K562 (cell line): ENCODE results near the gene ZSCAN12. TPM values are rescaled to one million over a fixed set of nuclear protein-coding genes. Genes with fewer than 3 reads are reported as not detected.

ENCODE experiments used
- ATAC-seq: fragments of 200-7000 bp; cut with Tn5 transposase; 3 replicates; pipeline ENCODE4 v1.9.1; 2020; ENCODE audit warnings: moderate library complexity
- BruUV-seq: library from RNA; stranded (reverse); fragments of 400-500 nt; replicated peaks from 2 replicates; lab custom pipeline; 2021; lab: Mats Ljungman, UMichigan
- CTCF ChIA-PET: fragments of 300-600 bp; formaldehyde crosslinking; extraction: SDS; loops from one replicate; lab custom pipeline; 2021; ENCODE audit warnings: low intra/inter-chr PET ratio; lab: Yijun Ruan, JAX
- POLR2A ChIA-PET: fragments of 300-600, 350-650 bp; sonication (Branson Sonifier 250); formaldehyde crosslinking; extraction: SDS; loops from one replicate; lab custom pipeline; 2021; ENCODE audit warnings: antibody characterized with exemption, inconsistent platforms; lab: Yijun Ruan, JAX
- DNase-seq, 4 experiments: peaks; one replicate each; pipeline versions ENCODE4 v3.0.0 to v3.0.0-alpha.2; 2011 to 2018; ENCODE audit warnings: low spot score in 3 of 4, mixed read lengths in 3 of 4; ENCODE audit errors: extremely low read depth in 1 of 4
- FAIRE-seq: peaks from 2 replicates; lab custom pipeline; 2011; peaks lifted over from hg19 to GRCh38; lab: Jason Lieb, UNC
- H2AFZ ChIP-seq: 2 replicates; pipeline ENCODE4 v1.6.0; 2011; ENCODE audit warnings: low read depth, low read length, control low read depth, inconsistent platforms
- H3K27ac ChIP-seq: fragments of 200-600 bp; 3 replicates; pipeline ENCODE4 v1.8.0; 2011; ENCODE audit warnings: low read depth, mild to moderate bottlenecking, control low read depth, inconsistent platforms, low read length, moderate library complexity, mixed read lengths; ENCODE audit errors: extremely low read depth
- H3K27me3 ChIP-seq, 2 experiments: fragments of 300-600 bp in 1 of 2; 2 replicates in 1 of 2; 3 replicates in 1 of 2; pipeline versions ENCODE4 v1.6.0 to v1.8.0; 2011; ENCODE audit warnings: inconsistent platforms in 2 of 2, low read length in 2 of 2, mild to moderate bottlenecking in 1 of 2, mixed read lengths in 1 of 2, moderate library complexity in 1 of 2; ENCODE audit not compliant: control insufficient read depth in 2 of 2, insufficient read depth in 2 of 2
- H3K36me3 ChIP-seq: fragments of 300-600 bp; 3 replicates; pipeline ENCODE4 v1.8.0; 2011; ENCODE audit warnings: mild to moderate bottlenecking, low read length, inconsistent platforms; ENCODE audit not compliant: control insufficient read depth, insufficient read depth
- H3K4me1 ChIP-seq, 2 experiments: fragments of 200-600 bp in 1 of 2; replicated peaks in 1 of 2; 2 replicates in 1 of 2; 3 replicates in 1 of 2; pipeline versions ENCODE4 v1.5.1 to v1.8.0; 2011; ENCODE audit warnings: inconsistent platforms in 2 of 2, low read length in 2 of 2, mild to moderate bottlenecking in 1 of 2, mixed read lengths in 1 of 2, moderate library complexity in 1 of 2; ENCODE audit not compliant: control insufficient read depth in 2 of 2, insufficient read depth in 2 of 2
- H3K4me2 ChIP-seq: 2 replicates; pipeline ENCODE4 v1.6.1; 2011; ENCODE audit warnings: low read length, control low read depth, inconsistent platforms, mixed read lengths; ENCODE audit not compliant: insufficient read depth
- H3K4me3 ChIP-seq: fragments of 200-600 bp; sonication (generic), shearing (Covaris generic); 2 replicates; pipeline ENCODE4 v1.5.1; 2016; ENCODE audit warnings: control low read depth, inconsistent platforms
- H3K79me2 ChIP-seq: fragments of 200-600 bp; 3 replicates; pipeline ENCODE4 v1.8.0; 2011; ENCODE audit warnings: low read length, inconsistent platforms; ENCODE audit not compliant: control insufficient read depth, insufficient read depth
- H3K9ac ChIP-seq, 2 experiments: 2 replicates each; pipeline versions ENCODE4 v1.6.0 to v1.6.1; 2011; ENCODE audit warnings: low read depth in 2 of 2, low read length in 2 of 2, control low read depth in 1 of 2, inconsistent platforms in 1 of 2, mild to moderate bottlenecking in 1 of 2, mixed read lengths in 1 of 2; ENCODE audit not compliant: insufficient read depth in 1 of 2
- H3K9me1 ChIP-seq: one replicate; pipeline ENCODE4 v1.6.0; 2011; ENCODE audit warnings: inconsistent platforms, mild to moderate bottlenecking, low read length, moderate library complexity; ENCODE audit not compliant: control insufficient read depth, insufficient read depth
- H3K9me3 ChIP-seq: replicated peaks from 2 replicates; pipeline ENCODE4 v1.5.1; 2011; ENCODE audit warnings: low read depth, low read length, inconsistent platforms; ENCODE audit not compliant: control insufficient read depth, insufficient read depth
- H4K20me1 ChIP-seq: replicated peaks from 2 replicates; pipeline ENCODE4 v1.6.1; 2011; ENCODE audit warnings: low read length, inconsistent platforms, mixed read lengths; ENCODE audit not compliant: control insufficient read depth, insufficient read depth
- CEBPG ChIP-seq, 3 experiments: fragments of 200-800 bp in 1 of 3; sonication (Bioruptor generic) in 1 of 3; sonication (generic) in 1 of 3; formaldehyde crosslinking in 1 of 3; IDR thresholded peaks in 2 of 3; conservative IDR thresholded peaks in 1 of 3; 2 replicates each; pipeline versions ENCODE4 v1.6.1 to v1.8.0; 2016 to 2022; ENCODE audit warnings: missing compliant biosample characterization in 2 of 3, missing genetic modification characterization in 2 of 3, mild to moderate bottlenecking in 1 of 3, missing genetic modification reagents in 1 of 3
- HSF4 ChIP-seq: fragments of 250-450 bp; sonication (Bioruptor Pico); IDR thresholded peaks from 2 replicates; pipeline ENCODE4 v2.1.2; 2022; ENCODE audit warnings: mild to moderate bottlenecking, moderate library complexity, borderline replicate concordance
- RNF219 ChIP-seq: fragments of 250-450 bp; sonication (Bioruptor Pico); IDR thresholded peaks from 2 replicates; pipeline ENCODE4 v1.5.0; 2022; ENCODE audit warnings: mild to moderate bottlenecking
- SETDB1 ChIP-seq: IDR thresholded peaks from one replicate; pipeline ENCODE4 v1.6.1; 2012; ENCODE audit warnings: low read length, control low read depth, inconsistent platforms
- WGBS: fragments of 100-300 bp; shearing (Covaris generic); methylation state at CpG from one replicate; pipeline ENCODE4 v1.1.6; 2016; ENCODE audit warnings: low coverage, mixed read lengths; ENCODE audit not compliant: insufficient coverage; ENCODE audit errors: missing lambda C conversion rate; 5-methylcytosine and 5-hydroxymethylcytosine counted together
- in situ Hi-C: fragments of 300-500 bp; cut with MboI; formaldehyde crosslinking; loops from 4 replicates; pipeline ENCODE4 v1.15.0; 2018; ENCODE audit warnings: inconsistent platforms, mixed read lengths
- intact Hi-C: fragments of 100-400 bp; cut with micrococcal nuclease; formaldehyde crosslinking; loops from 2 replicates; pipeline ENCODE4 v1.14.2; 2022
- polyA plus RNA-seq, 8 experiments: library from polyadenylated mRNA; depleted of rRNA in 4 of 8; stranded (reverse) in 5 of 8; unstranded in 3 of 8; fragments of >200 nt; fragmentation: Nextera tagmentation in 2 of 8; fragmentation: Illumina TruSeq in 1 of 8; extraction: Ambion mirVana in 2 of 8; extraction: Trizol in 1 of 8; gene quantifications; 2 replicates each; pipeline versions ENCODE4 v1.2.1 to v1.2.3, GENCODE V29; 2011 to 2014; ENCODE audit warnings: inconsistent platforms in 1 of 8, missing spikeins in 1 of 8
- total RNA-seq, 7 experiments: library from RNA; depleted of rRNA in 6 of 7; stranded (reverse); fragments of >200 nt in 6 of 7; fragmentation: Illumina TruSeq in 2 of 7; extraction: Trizol in 2 of 7; gene quantifications; 2 replicates each; pipeline versions ENCODE4 v1.2.1 to v1.2.3, GENCODE V29; 2011 to 2021; ENCODE audit warnings: low replicate concordance in 1 of 7
- TF ChIP-seq, protein P1 (sequence below): fragments of 450-650 bp; IDR thresholded peaks from 2 replicates; pipeline ENCODE4 v1.6.1; 2016; ENCODE audit warnings: mild to moderate bottlenecking, moderate library complexity

Gene ZSCAN12
- total and polyA plus RNA-seq, 9 of the 15 experiments (the other 6 are each of a cell fraction or from before 2014, with no cell fraction given), result 2.5 to 19.6 (median 12.5) TPM

GRCh38 chr6:28401172-28401571 is 1.6 kb upstream of the ZSCAN12 start:
- 3% methylated on average over 1 of the region's 1 CpG for WGBS
- no peaks in the 10 kb centered on the region for H3K9me3 ChIP-seq
- H3K27me3 ChIP-seq, result no peaks in the 10 kb centered on the region
- ATAC-seq (no peak), DNase-seq (peak in 1 of 4 experiments; percentile 43), FAIRE-seq (no peak)
- ChIA-PET POLR2A (interaction anchor here (1.0 kb wide), 1 partner anchor 591 kb away, joined by 3 read pairs; a partner anchor contains a TSS), CTCF (no interaction called here)
- no peak overlapping the region for H3K27ac ChIP-seq
- peaks cover 21 to 33% of the 10 kb centered on the region in 2 experiments for H3K4me1 ChIP-seq
- H3K9me1 ChIP-seq, result no peaks in the 10 kb centered on the region
- H3K36me3 ChIP-seq, result peaks cover 21% of the 10 kb centered on the region
- no peak overlapping the region for H3K4me3 ChIP-seq
- intact Hi-C loops, result loop anchor here (2.0 kb wide), 1 partner anchor 142 kb away; no protein-coding TSS in a partner anchor
- BruUV-seq, result no TSS peak
- in situ Hi-C loops, result no loop called here
- peaks cover 41% of the 10 kb centered on the region for H3K79me2 ChIP-seq
- no peak overlapping the region for H3K4me2 ChIP-seq
- H4K20me1 ChIP-seq, result no peaks in the 10 kb centered on the region
- H3K9ac ChIP-seq, result no peak overlapping the region
- peak overlapping the region; percentile 7; the same call in 1 of the 2 replicates for H2AFZ ChIP-seq
- TF ChIP-seq RNF219 (CRISPR knock-in tag) (no peak), SETDB1 (no peak), CEBPG (CRISPR knock-in tag; IDR thresholded peaks at IDR 0.05) (no peak), CEBPG (tag; conservative IDR thresholded peaks at IDR 0.05 in 1 of 2, IDR thresholded peaks at IDR 0.05 in 1 of 2) (0 out of 4 replicates have a peak, but pooled peaks of 1 of the 2 experiments have one; percentile 4), HSF4 (no peak)
- TF ChIP-seq, protein P1, sequence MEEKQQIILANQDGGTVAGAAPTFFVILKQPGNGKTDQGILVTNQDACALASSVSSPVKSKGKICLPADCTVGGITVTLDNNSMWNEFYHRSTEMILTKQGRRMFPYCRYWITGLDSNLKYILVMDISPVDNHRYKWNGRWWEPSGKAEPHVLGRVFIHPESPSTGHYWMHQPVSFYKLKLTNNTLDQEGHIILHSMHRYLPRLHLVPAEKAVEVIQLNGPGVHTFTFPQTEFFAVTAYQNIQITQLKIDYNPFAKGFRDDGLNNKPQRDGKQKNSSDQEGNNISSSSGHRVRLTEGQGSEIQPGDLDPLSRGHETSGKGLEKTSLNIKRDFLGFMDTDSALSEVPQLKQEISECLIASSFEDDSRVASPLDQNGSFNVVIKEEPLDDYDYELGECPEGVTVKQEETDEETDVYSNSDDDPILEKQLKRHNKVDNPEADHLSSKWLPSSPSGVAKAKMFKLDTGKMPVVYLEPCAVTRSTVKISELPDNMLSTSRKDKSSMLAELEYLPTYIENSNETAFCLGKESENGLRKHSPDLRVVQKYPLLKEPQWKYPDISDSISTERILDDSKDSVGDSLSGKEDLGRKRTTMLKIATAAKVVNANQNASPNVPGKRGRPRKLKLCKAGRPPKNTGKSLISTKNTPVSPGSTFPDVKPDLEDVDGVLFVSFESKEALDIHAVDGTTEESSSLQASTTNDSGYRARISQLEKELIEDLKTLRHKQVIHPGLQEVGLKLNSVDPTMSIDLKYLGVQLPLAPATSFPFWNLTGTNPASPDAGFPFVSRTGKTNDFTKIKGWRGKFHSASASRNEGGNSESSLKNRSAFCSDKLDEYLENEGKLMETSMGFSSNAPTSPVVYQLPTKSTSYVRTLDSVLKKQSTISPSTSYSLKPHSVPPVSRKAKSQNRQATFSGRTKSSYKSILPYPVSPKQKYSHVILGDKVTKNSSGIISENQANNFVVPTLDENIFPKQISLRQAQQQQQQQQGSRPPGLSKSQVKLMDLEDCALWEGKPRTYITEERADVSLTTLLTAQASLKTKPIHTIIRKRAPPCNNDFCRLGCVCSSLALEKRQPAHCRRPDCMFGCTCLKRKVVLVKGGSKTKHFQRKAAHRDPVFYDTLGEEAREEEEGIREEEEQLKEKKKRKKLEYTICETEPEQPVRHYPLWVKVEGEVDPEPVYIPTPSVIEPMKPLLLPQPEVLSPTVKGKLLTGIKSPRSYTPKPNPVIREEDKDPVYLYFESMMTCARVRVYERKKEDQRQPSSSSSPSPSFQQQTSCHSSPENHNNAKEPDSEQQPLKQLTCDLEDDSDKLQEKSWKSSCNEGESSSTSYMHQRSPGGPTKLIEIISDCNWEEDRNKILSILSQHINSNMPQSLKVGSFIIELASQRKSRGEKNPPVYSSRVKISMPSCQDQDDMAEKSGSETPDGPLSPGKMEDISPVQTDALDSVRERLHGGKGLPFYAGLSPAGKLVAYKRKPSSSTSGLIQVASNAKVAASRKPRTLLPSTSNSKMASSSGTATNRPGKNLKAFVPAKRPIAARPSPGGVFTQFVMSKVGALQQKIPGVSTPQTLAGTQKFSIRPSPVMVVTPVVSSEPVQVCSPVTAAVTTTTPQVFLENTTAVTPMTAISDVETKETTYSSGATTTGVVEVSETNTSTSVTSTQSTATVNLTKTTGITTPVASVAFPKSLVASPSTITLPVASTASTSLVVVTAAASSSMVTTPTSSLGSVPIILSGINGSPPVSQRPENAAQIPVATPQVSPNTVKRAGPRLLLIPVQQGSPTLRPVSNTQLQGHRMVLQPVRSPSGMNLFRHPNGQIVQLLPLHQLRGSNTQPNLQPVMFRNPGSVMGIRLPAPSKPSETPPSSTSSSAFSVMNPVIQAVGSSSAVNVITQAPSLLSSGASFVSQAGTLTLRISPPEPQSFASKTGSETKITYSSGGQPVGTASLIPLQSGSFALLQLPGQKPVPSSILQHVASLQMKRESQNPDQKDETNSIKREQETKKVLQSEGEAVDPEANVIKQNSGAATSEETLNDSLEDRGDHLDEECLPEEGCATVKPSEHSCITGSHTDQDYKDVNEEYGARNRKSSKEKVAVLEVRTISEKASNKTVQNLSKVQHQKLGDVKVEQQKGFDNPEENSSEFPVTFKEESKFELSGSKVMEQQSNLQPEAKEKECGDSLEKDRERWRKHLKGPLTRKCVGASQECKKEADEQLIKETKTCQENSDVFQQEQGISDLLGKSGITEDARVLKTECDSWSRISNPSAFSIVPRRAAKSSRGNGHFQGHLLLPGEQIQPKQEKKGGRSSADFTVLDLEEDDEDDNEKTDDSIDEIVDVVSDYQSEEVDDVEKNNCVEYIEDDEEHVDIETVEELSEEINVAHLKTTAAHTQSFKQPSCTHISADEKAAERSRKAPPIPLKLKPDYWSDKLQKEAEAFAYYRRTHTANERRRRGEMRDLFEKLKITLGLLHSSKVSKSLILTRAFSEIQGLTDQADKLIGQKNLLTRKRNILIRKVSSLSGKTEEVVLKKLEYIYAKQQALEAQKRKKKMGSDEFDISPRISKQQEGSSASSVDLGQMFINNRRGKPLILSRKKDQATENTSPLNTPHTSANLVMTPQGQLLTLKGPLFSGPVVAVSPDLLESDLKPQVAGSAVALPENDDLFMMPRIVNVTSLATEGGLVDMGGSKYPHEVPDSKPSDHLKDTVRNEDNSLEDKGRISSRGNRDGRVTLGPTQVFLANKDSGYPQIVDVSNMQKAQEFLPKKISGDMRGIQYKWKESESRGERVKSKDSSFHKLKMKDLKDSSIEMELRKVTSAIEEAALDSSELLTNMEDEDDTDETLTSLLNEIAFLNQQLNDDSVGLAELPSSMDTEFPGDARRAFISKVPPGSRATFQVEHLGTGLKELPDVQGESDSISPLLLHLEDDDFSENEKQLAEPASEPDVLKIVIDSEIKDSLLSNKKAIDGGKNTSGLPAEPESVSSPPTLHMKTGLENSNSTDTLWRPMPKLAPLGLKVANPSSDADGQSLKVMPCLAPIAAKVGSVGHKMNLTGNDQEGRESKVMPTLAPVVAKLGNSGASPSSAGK, result 0 out of 2 replicates have a peak, but pooled peaks have one; percentile 33
